Measurements from ENCODE around the gene TTC39C. TPM values are rescaled to one million over a fixed set of nuclear protein-coding genes. Genes with fewer than 3 reads are reported as not detected.

TTC39C gene
- total RNA-seq, 2 donors from 2014 or later, result 31.2 to 40.0 TPM

- over 99% methylated on average over 4 of the region's 4 CpGs for WGBS
- DNase-seq (ENCODE audit: low spot score), result no peak
- Histone ChIP-seq H3K27ac (no peak overlapping the region), H3K4me1 (replicated peaks) (no peaks in the 10 kb centered on the region), H3K9me3 (no peaks in the 10 kb centered on the region), H3K4me3 (no peak overlapping the region), H3K36me3 (no peaks in the 10 kb centered on the region), H3K27me3 (replicated peaks; ENCODE audit: insufficient read depth) (no peaks in the 10 kb centered on the region)
- no peak for TF ChIP-seq CTCF (IDR thresholded peaks at IDR 0.05)
- TF ChIP-seq POLR2A (IDR thresholded peaks at IDR 0.05), result no peak
- no peak for TF ChIP-seq POLR2AphosphoS5 (IDR thresholded peaks at IDR 0.05)
- intact Hi-C loops (cut with DNase I), result no loop called here
Observed at GRCh38 chr18:24120676-24121075, 106.1 kb downstream of the TTC39C start.

- WGBS, result 100% methylated on average over 2 of the region's 2 CpGs
- TF ChIP-seq CTCF (IDR thresholded peaks at IDR 0.05), result no peak
- no peak for TF ChIP-seq POLR2AphosphoS5 (IDR thresholded peaks at IDR 0.05)
- no peak for TF ChIP-seq POLR2A (IDR thresholded peaks at IDR 0.05)
- H3K27me3 ChIP-seq (replicated peaks; ENCODE audit: insufficient read depth), result no peaks in the 10 kb centered on the region
- no peaks in the 10 kb centered on the region for H3K9me3 ChIP-seq
- H3K4me1 ChIP-seq (replicated peaks), result no peaks in the 10 kb centered on the region
- DNase-seq (ENCODE audit: low spot score), result no peak
- intact Hi-C loops (cut with DNase I), result no loop called here
- H3K4me3 ChIP-seq, result no peak overlapping the region
- H3K27ac ChIP-seq, result no peak overlapping the region
- H3K36me3 ChIP-seq, result no peaks in the 10 kb centered on the region
Observed at GRCh38 chr18:24121625-24122024, 107.1 kb downstream of the TTC39C start.

GRCh38 chr18:24126155-24126961, 111.8 kb downstream of the TTC39C start:
- Histone ChIP-seq H3K9me3 (no peaks in the 10 kb centered on the region), H3K4me3 (no peak overlapping the region), H3K27me3 (replicated peaks; ENCODE audit: insufficient read depth) (no peaks in the 10 kb centered on the region), H3K36me3 (no peaks in the 10 kb centered on the region), H3K4me1 (replicated peaks) (no peaks in the 10 kb centered on the region), H3K27ac (no peak overlapping the region)
- no peak for DNase-seq (ENCODE audit: low spot score)
- 21% methylated on average over 3 of the region's 3 CpGs for WGBS
- intact Hi-C loops (cut with DNase I), result no loop called here
- no peak for TF ChIP-seq POLR2A (IDR thresholded peaks at IDR 0.05)
- TF ChIP-seq POLR2AphosphoS5 (IDR thresholded peaks at IDR 0.05), result no peak
- no peak for TF ChIP-seq CTCF (IDR thresholded peaks at IDR 0.05)

- intact Hi-C loops (cut with DNase I), result no loop called here
- no peaks in the 10 kb centered on the region for H3K9me3 ChIP-seq
- 85% methylated on average over 3 of the region's 3 CpGs for WGBS
- no peak for TF ChIP-seq POLR2A (IDR thresholded peaks at IDR 0.05)
- TF ChIP-seq POLR2AphosphoS5 (IDR thresholded peaks at IDR 0.05), result no peak
- TF ChIP-seq CTCF (IDR thresholded peaks at IDR 0.05), result no peak
- no peak for DNase-seq (ENCODE audit: low spot score)
- no peak overlapping the region for H3K4me3 ChIP-seq
- no peaks in the 10 kb centered on the region for H3K4me1 ChIP-seq (replicated peaks)
- H3K36me3 ChIP-seq, result no peaks in the 10 kb centered on the region
- H3K27ac ChIP-seq, result no peak overlapping the region
- H3K27me3 ChIP-seq (replicated peaks; ENCODE audit: insufficient read depth), result no peaks in the 10 kb centered on the region
Observed at GRCh38 chr18:24127735-24128134, 113.2 kb downstream of the TTC39C start.

GRCh38 chr18:24128700-24129099, 114.1 kb downstream of the TTC39C start:
- no peak overlapping the region for H3K4me3 ChIP-seq
- H3K4me1 ChIP-seq (replicated peaks), result no peaks in the 10 kb centered on the region
- no peaks in the 10 kb centered on the region for H3K27me3 ChIP-seq (replicated peaks; ENCODE audit: insufficient read depth)
- 97% methylated on average over 4 of the region's 4 CpGs for WGBS
- H3K27ac ChIP-seq, result no peak overlapping the region
- TF ChIP-seq POLR2A (IDR thresholded peaks at IDR 0.05) (no peak), POLR2AphosphoS5 (IDR thresholded peaks at IDR 0.05) (no peak), CTCF (IDR thresholded peaks at IDR 0.05) (no peak)
- intact Hi-C loops (cut with DNase I), result no loop called here
- no peaks in the 10 kb centered on the region for H3K36me3 ChIP-seq
- no peaks in the 10 kb centered on the region for H3K9me3 ChIP-seq
- no peak for DNase-seq (ENCODE audit: low spot score)
